DMS153 (cell line): ENCODE results near the gene ZNF568.

Source experiments
- DNase-seq: peaks from one replicate; lab custom pipeline; 2025; lab: John Stamatoyannopoulos, UW

Gene ZNF568

GRCh38 chr19:36999313-36999712, 83.2 kb downstream of the ZNF568 start:
- DNase-seq: no peak

- DNase-seq: no peak
Measured at GRCh38 chr19:37007587-37008220, 91.6 kb downstream of the ZNF568 start.

GRCh38 chr19:37009871-37010270, 93.7 kb downstream of the ZNF568 start:
- no peak for DNase-seq

- no peak for DNase-seq
Measured at GRCh38 chr19:37012093-37012745, 96.1 kb downstream of the ZNF568 start.

GRCh38 chr19:37014456-37014855, 98.3 kb downstream of the ZNF568 start:
- DNase-seq: no peak

GRCh38 chr19:37045140-37045539, 129.0 kb downstream of the ZNF568 start:
- DNase-seq: no peak
